ENCODE data around the gene HADHA.
"Not testable (repeated sequence)": the region's sequence is repeated elsewhere in the genome, so short reads cannot be mapped to it uniquely, and the experiment has no call there.

HADHA gene

GRCh38 chr2:26172871-26173775 lies 71.3 kb downstream of the HADHA start, which contains the start of gene GAREM2:
TSS of gene GAREM2 (plus strand) at chr2:26173088. CDS start at chr2:26173221, 133 bp downstream.
- DNase-seq: no peak

GRCh38 chr2:26172189-26172870 lies 72.1 kb downstream of the HADHA start:
- no peak for DNase-seq

- DNase-seq: no peak
These were observed 73.6 kb downstream of the HADHA start for GRCh38 chr2:26170795-26171194.

GRCh38 chr2:26169681-26170414 lies 74.6 kb downstream of the HADHA start:
- DNase-seq: no peak

- no peak for DNase-seq
These were observed 75.2 kb downstream of the HADHA start for GRCh38 chr2:26169226-26169625.

GRCh38 chr2:26168785-26169184 lies 75.6 kb downstream of the HADHA start:
- DNase-seq: no peak

GRCh38 chr2:26166541-26166940 lies 77.9 kb downstream of the HADHA start:
- DNase-seq: not testable (repeated sequence)

GRCh38 chr2:26165403-26165802 lies 79.0 kb downstream of the HADHA start:
- DNase-seq: no peak

- no peak for DNase-seq
These were observed 79.7 kb downstream of the HADHA start for GRCh38 chr2:26164641-26165211.

GRCh38 chr2:26164231-26164630 lies 80.2 kb downstream of the HADHA start:
- no peak for DNase-seq

GRCh38 chr2:26162963-26163362 lies 81.5 kb downstream of the HADHA start:
- DNase-seq: no peak

GRCh38 chr2:26161926-26162325 lies 82.5 kb downstream of the HADHA start:
- no peak for DNase-seq

- DNase-seq: no peak
These were observed 86.9 kb downstream of the HADHA start for GRCh38 chr2:26157580-26157979.

GRCh38 chr2:26150243-26150642 lies 94.2 kb downstream of the HADHA start:
- DNase-seq: no peak

- no peak for DNase-seq
These were observed 95.9 kb downstream of the HADHA start for GRCh38 chr2:26148501-26148900.

- DNase-seq: peak; percentile 38
These were observed 99.3 kb downstream of the HADHA start for GRCh38 chr2:26144953-26145680.

GRCh38 chr2:26144031-26144430 lies 100.4 kb downstream of the HADHA start:
- no peak for DNase-seq

- DNase-seq: no peak
These were observed 103.2 kb downstream of the HADHA start for GRCh38 chr2:26141145-26141769.
